ENCODE results near the gene SLC35A2.

The SLC35A2 gene

DNA sequence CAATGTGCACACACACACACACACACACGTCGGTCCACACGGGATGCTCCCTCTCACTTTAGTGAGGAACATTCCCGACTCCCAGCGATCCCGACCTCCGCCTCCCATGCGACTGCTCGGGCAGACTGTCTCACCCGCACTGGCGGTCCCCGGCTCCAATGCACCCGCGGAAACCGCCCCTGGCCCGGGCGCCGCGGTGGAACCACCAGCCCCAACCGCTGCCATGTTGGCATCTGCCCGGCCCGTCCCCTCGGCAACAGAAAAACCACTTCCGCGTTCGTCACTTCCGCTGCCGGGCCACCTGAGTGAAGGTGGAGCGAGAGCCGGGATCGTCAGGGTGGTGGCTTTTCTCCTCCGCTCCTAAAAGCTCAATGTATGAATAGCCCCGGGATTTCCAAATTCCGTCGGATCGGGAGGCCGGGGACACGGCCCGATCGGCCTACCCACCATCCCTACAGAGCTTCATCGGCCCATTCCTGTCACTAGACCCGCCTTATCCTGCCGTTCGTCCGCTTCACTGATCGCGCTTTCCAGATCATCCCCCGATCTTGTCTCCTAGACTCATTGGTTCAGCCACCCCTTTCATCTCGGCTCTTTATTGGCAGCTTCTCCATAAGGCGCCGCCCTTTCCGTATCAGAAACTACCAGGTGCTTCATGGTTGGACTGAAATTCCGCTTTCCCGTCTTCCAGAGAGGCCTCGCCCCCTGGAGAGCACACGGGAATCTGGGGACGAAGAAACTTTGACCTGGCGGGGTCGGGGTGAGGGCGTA is at the start of gene SLC35A2:
Gene SLC35A2, minus strand, starts transcription at position 235 of the 771 bp plus-strand sequence. Its CDS starts 10 bp downstream, at position 225.
- DNase-seq = peak; percentile 91

DNA sequence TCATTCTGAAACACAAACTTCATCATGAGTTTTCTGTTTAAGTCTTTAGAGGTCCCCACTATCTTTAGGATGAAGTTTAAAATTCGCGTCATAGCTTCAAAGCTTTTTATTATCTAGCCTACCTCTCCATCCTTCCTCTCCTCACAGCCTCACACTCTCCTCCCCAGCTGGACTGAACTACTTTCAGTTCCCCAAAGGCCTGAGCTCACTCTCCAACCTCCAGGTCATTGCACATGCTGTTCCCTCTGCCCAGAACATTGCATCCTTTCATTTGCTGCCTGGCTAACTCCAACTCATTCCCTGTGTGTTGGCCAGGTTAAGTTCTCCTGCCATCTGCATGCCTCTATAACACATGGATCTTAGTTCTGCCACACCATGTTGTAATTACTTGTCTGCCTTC is 48.8 kb upstream of the SLC35A2 start:
- no peak for DNase-seq

DNA sequence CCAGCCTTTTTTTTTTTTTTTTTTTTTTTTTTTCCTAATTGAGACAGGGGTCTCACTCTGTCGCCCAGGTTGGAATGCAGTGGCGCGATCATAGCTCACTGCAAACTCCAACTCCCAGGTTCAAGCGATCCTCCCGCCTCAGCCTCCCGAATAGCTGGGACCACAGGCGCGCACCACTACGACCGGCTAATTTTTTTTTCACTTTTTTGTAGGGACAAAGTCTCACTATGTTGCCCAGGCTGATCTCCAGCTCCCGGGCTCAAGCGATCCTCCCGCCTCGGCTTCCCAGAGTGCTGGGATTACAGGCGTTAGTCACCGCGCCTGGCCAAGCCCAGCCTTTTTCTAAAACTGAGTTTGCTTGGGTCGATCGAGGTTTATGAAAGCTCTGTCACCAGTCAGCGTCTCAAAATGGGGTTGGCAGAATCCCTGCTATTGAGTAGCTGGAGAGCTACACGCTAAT is 47.2 kb upstream of the SLC35A2 start:
- peak; percentile 48 for DNase-seq

DNA sequence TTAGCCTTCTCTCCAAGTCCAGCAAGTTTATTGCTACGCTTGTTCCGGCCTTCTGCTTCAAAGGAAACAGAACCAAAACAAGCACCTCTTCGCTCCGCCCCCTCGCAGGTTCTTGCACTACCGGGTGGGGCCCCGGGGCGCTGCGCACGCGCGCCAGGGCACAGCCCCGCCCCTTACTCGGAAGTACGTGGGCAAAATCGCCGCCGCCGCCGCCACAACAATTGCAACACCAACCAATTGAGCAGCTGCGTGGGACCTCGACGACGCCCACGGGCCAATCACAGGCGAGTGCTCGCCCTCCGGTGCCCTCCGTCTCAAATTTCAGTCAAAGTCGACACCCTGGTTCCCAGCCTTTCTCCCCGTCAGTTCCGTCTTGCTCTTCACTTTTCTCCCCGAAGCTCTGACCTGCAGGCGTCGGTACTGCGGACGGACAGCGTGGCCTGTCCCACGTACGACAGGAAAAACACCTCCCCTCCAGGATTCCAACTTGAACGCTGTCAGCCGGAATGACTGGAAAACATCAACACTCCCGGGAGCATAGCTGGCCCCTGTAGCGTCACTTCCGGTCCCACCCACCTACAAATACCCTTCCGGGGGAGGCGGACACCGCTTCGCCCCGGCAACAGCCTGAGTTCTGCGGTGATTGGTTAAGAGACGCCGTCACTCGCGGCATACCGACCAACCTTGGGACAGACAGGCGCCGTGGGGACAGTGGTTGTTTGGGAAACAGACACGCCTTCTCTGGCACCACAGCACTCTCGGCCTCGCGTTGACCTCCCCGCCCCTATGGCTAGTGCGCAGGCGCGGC is 46.6 kb upstream of the SLC35A2 start:
- peak; percentile 97 for DNase-seq

DNA sequence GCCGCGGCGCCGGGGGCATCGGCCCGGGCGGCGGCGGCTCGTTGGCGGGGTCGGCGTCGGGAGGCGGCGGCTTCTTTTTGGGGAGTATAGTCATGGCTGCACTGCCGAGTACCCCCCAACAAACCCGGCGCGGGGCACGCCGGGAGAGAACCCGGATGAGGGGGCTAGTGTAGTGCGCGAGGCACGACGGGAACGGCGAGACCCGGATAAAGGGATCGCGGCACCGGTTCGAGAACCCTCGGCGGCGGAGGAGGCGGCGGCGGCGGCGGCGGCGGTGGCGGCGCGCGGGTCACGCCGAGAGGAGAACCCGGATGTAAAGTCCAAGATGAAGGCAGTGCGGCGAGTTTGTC is 46.0 kb upstream of the SLC35A2 start, which contains the start of gene OTUD5:
Gene OTUD5, minus strand, starts transcription at position 131 of the 350 bp plus-strand sequence. Its CDS starts 37 bp downstream, at position 94.
- peak; percentile 85 for DNase-seq

DNA sequence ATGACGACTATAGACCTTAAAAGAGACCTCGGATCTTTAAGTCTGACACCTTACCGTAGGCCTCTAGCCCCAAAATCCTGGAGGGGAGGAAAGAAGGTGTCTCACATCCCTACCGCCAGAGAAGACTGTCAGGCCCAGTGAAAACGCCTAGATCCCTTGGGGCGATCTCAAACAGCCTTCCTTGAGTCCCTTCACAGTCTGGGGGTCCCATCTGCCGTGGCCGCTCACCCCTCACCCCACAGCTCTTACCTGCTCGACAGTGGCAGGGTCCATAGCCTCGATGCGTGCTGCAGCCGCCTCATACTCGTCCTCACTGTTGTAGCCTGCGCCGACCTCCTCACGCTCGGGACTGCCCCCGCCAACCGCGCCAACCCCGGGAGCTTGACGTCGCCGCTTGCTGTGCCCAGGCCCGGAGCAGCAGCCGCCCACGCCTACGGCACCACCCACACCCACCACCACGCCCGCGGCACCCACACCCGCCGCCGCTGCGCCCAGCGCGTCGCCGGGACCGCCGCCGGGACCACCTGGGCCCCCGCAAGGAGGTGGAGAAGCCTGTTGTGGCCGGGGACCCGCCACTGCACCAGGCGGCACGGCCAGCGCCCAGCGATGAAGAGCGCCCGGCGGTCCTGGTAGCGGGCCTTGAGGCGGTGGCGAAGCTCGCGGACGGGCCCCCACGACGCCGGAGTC is 45.4 kb upstream of the SLC35A2 start:
- DNase-seq = no peak

DNA sequence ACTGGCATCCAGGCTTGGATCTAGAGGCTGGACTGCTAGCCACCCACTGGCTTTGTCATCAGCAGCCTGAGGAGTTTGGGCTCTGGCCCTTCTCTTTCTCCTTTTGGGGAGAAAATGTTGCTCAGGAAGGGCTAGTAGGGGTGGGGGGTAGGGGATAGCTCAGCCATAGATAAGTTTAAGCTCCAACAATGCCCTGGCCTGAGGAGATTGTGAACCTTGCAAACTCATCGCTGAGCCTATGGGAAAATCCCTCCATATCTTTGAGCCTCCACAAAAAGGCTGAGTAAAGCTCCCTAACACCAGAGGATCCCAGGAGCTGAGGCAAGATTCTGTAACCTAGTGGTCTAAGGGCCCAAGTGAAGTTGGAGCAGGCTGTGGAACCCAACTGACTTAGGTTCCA is 37.1 kb upstream of the SLC35A2 start:
- DNase-seq = no peak

DNA sequence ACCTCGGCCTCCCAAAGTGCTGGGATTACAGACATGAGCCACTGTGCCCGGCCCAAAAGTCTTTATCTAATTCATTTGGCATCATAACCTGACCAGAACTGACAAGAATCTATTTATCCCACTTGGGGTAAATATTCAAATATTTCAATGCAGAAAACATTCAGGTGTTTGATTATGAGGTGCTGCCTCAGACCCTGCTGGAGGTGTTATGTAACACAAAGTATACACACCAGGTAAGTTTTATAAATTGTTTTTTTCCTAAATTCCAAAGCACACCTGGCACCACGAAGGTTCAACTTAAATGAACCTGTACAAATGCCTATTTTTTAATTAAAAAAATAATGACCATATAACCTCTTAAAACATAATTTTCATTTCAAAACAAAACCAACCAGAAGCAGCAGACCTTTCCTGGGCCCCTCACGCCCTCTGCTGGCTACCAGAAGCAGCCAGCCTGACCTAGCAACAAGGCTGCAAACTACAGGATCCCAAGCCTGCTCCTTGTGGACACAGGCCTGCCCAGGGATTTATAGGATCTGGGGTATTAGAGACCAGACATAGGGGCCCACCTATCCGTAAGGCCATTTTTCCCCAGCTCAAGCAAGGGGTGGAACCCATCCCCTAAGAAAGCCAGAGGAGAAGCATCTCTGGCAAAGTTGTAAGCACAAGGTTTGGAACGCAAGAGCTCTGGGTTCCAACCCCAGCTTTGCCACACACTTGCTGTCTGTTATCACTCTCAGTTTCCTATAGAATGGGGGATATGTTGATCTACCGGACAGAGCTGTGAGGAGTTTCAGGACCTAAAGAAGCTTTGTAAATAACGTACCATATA is 34.3 kb upstream of the SLC35A2 start:
- peak; percentile 41 for DNase-seq

DNA sequence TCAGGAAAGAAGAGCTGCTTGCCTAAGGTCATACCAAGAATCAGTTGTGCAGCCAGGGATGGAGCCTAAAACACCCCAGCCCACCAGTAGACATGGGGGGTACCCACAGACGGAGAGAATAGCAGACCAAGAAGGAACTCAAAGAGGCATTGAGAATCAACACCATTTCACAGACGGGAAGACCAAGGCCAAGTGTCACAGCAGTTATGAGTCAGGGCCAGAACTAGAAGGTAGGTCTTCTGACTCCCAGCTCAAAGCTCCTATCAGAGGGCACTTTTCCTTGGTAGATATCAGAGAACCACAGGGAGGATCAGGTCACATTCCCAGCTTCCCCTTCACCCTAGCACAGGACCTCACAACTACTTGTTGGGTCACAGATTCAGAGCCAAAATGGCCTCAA is 31.4 kb upstream of the SLC35A2 start:
- no peak for DNase-seq

DNA sequence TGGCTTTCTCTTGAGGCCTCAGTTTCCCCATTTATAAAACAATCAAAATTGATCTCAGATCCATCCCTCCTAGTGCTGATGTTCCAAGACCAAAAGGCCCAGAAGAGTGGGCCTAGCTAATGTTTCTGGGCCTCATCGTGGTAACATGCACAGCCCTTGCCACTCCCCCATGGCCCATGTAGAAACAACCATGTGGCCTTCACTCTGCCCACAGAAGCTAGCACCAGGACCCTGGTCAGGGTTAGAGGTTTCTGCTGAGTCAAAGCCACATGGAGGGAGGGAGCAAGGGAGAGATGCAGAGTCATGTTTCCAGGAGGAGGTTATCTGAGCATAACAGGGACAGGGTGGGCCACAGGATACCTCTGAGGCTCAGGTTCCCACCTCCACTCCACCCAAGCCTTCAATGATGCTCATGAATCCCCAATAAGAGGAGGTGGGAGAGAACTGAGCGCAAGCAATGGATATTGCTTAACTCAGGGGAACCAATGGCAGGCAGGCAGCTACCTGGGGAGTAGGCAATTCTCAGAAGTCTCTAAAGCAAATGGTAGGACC is 29.0 kb upstream of the SLC35A2 start:
- no peak for DNase-seq

DNA sequence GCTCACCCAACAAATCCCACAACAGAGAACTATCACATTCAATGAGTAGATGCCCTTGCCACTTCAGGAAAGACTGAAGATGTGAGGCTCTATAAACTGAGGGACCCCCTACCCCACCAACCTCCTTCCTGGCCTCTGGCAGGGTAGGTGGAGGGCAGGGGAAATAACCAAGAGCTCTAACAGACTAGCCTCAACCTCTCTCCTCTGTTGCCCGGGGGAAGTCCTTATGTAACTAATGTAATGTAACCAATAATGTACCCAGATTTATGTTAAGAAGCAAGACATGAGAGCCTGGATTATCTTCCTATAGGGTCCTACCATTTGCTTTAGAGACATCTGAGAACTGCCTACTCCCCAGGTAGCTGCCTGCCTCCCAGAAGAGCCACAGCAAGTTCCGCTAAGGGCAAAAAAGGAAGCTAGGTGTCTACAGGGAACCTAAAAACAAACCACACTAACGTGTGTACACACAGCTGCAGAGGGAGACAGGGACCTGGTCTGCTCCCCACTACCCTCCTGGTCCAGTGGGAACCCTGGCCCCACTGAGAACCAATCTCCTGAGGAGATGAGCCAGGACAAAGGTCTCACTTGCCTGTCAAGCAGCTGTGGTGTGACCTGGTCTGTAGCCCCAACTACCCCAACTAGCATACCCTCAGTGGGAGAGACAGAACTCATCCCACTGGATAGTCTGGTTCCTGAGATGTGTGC is 28.2 kb upstream of the SLC35A2 start:
- no peak for DNase-seq

DNA sequence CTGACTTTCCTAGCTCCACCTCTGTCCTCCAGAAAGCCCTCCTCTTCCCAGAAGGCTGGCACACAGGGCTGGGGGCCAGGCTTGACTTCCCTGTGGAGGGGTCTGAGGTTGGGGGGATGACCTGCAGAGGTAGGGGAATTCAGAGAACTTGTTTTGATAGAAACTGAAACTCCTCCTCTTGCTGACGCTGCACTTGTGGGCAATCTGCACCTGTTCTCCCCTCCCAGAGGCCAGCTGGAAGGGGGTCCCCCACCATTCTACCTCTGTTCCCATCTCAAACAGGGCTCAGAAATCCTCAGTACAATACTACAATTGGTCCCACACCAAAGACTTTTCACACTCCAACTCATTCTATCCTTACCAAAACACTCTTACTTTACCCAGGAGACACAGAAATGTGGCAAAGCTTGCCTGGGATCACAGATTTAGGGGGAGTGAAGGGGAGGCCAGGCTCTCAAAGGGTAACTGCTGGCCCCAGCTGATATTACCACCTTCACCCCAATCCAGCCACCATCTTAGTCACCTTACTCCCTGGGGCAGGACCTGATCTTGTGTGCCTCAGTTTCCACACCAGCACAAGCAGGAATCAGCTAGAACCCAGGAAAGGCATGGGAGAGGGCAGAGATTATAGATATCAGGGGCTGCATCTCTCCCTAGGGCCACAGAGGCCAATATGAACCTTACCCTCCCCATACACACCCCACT is 27.4 kb upstream of the SLC35A2 start:
- no peak for DNase-seq

DNA sequence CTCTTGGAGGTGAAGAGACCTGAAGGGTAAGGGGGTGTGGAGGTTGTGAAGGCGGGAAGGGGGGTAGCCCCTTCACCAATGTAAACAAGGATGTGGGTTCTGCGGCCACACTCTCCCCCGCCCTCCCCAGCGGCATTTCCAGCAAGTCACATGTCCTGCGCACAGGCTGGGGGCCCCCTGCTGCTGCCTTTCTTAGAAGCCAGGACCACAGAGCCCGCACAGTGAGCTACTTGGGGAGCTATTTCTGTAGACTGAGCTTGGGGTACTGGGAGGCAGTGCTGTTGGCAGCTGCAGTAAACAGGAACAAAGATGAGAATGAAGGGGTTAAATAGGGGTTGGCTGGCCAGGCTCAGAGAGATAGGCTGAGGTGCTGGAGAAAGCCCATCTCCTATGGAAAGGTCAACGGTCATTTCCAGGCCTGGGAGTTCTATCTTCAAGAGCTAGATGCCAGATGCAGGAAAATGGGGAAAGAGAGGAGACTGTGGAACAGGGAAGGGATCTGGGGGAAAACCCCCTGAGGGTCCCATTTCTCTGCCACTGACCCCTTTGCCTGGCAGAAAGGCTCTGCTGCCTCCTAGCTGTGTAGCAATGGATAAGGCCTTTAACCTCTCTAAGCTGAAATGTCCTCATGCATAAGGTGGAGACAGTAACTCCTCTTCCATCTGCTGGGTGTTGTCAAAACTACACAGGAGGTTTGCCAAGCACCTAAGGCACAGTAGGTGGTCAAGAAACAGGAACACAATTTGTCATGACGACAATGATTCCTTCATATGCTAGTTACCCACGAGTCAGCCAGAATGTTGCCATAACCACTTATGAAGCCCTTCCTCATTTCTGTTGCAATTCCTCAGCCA is 25.8 kb upstream of the SLC35A2 start:
- no peak for DNase-seq

DNA sequence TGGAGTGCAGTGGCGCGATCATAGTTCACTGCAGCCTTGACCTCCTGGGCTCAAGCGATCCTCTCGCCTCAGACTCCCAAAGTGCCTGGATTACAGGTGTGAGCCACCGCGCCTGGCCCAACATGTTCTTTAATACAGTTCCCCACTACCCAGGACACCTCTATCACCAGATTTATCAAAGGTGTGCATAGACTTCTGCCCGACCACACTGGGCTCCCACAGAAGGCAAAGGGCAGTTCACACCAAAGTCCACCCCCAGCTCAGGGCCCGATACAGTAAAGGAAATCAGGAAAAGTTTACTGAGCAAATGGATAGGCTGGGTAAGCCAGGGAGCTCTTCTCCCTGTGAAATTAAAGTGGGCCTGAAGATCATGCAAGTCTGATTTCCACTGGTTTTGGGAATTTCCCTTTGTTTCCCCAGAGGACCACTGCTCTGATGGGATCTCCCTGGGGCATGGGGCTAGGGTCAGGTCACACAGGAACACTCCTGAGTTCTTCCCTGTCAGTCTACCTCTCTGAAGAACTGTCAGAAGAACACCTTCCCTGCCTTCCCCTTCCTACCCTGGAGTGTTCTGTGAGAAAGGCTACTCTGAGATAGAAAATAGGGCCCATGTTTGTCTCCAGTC is 25.1 kb upstream of the SLC35A2 start:
- DNase-seq = no peak

DNA sequence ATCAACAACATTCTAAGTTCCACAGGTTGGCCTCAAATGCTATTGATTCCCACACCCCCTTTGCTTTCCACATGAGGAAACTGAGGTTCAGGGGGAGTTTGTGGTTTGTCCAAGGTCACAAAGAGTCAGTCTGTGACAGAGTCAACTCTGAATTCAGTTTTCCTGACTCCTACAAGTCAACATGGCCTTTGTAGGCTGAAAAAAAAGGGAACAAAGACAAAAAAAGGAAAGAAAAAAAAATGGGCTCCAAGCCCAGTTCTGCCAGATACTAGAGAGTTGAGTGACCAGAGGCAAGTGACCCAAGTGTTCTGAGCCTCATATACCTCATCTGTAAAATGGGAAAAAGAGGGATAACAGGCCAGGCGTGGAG is 23.8 kb upstream of the SLC35A2 start:
- no peak for DNase-seq

DNA sequence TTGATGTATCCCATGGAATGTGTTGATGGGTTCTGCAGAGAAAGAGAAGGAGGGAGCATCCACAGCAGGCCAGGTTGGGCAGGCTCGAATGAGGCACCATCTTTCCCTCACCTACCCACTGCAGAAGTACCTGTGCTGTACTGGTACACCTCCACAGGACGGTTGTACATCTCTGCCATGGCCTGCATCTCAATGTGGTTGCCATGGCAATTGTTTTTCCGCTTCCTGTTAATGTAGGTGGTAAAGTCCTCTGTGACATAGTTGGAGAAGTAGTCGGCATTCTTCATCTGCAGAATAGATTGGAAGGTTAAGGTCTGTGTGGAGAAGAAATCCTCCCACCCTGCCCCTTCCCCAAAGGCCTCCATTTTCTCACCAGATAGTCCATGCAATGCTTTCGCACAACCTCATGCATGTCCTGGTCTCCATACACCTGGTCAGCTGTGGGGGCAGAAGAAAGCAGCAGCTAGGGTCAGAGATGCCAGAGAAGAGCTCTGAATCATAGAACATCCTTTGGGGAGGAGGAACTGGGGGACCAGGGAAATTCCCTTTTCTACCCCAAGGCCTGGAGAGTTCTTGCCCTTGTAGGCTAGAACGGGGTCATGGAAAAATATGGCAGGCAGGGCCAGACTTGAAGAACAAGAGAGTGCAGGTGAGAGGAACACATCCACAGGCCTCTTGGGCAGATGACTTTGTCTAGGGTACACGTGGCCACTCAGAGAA is 23.3 kb upstream of the SLC35A2 start:
- no peak for DNase-seq

DNA sequence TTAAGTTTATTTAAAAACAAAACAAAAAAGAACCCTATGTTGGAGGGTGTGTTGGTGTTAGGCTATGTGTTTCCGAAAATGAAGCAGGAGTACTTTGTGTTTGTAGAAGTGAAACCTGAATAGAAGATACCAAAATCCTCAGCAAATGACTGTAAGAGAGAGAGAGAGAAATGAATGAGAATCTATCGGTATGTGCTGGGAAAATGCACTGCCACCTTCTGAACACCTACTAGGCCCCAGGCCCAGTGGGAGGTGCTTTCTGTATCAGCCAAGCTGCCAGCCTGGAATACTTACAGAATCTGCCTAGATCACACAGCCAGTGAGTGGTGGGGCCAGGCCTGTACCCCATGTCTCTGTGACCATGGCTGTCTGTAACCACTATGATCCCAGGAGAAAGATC is 22.3 kb upstream of the SLC35A2 start:
- DNase-seq = no peak

DNA sequence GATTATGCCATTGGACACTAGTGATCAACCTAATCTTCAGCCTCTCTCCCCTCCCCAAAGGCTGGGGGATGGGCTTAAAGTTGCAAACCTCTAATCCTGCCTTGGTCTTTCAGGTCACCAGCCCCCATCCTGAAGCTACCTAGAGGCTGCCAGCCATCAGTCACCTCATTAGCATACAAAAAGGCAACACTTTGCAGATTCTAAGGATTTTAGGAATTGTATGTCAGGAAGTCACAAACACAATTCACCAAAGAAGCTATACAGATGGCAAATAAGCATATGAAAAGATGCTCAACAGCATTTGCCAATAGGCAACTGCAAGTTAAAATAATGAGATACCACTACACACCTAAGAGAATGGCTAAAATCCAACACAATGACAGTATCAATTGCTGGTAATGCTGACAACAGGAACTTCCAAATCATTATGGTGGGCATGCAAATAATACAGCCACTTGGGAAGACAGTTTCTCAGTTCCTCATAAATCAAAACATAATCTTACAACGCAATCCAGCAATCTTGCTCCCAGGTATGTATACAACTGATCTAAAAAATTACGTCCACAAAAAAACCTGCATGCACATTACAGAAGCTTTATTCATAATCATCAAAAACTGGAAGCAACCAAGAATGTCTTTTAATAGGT is 16.4 kb upstream of the SLC35A2 start:
- no peak for DNase-seq

Measured in NCI-H69 (cell line).